ENCODE measurements around the gene BBC3.

DNA sequence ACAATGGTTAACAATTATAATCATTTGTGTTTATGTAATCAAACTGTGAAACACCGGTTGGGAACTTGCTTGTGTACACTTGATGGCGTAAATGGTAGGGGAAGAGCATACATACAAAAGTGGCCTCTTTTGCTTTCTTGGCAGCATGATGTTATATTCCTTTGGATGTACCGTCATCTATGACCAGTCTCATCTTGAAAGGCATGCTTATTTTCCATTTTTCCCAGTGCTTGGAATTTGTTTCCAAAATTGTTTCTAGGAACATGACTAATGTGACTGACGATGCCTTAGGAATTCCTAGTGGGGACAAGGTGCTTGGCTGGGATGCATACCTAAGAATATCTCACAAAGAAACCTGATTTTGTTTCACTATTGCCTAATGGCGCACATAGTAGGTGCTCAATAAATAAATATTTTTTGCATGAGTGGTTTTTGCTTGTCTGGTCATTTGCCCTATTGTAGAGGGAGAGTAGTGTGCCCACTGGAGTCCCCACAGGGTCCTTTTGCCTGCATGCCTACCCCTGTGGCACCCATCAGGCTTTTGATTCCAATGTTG lies 54.9 kb downstream of the BBC3 start:
- TF ChIP-seq, protein P1, sequence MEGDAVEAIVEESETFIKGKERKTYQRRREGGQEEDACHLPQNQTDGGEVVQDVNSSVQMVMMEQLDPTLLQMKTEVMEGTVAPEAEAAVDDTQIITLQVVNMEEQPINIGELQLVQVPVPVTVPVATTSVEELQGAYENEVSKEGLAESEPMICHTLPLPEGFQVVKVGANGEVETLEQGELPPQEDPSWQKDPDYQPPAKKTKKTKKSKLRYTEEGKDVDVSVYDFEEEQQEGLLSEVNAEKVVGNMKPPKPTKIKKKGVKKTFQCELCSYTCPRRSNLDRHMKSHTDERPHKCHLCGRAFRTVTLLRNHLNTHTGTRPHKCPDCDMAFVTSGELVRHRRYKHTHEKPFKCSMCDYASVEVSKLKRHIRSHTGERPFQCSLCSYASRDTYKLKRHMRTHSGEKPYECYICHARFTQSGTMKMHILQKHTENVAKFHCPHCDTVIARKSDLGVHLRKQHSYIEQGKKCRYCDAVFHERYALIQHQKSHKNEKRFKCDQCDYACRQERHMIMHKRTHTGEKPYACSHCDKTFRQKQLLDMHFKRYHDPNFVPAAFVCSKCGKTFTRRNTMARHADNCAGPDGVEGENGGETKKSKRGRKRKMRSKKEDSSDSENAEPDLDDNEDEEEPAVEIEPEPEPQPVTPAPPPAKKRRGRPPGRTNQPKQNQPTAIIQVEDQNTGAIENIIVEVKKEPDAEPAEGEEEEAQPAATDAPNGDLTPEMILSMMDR (IDR thresholded peaks at IDR 0.05): no peak
- TF ChIP-seq POLR2A (IDR thresholded peaks at IDR 0.05): no peak
